IMR-90 (cell line): ENCODE measurements around the gene NFIA. TPM values are rescaled to one million over a fixed set of nuclear protein-coding genes. Genes with fewer than 3 reads are reported as not detected.

ENCODE experiments used
- ATAC-seq: fragments of 200-7000 bp; cut with Tn5 transposase; 2 replicates; pipeline ENCODE4 v1.9.1; 2020; ENCODE audit warnings: low read depth, mild to moderate bottlenecking, moderate library complexity
- BruUV-seq: library from RNA; stranded (reverse); fragments of 400-500 nt; replicated peaks from 2 replicates; lab custom pipeline; 2021; lab: Mats Ljungman, UMichigan
- CTCF ChIA-PET: fragments of 300-600 bp; formaldehyde crosslinking; extraction: SDS; loops from one replicate; lab custom pipeline; 2021; ENCODE audit warnings: antibody characterized with exemption; lab: Yijun Ruan, JAX
- POLR2A ChIA-PET: fragments of 300-600 bp; sonication (Branson Sonifier 250); formaldehyde crosslinking; loops from one replicate; lab custom pipeline; 2022; ENCODE audit warnings: antibody characterized with exemption; ENCODE audit not compliant: unreplicated experiment; lab: Charles Lee
- DNase-seq: peaks from one replicate; pipeline ENCODE4 v3.0.0; 2013
- H2AFZ ChIP-seq: replicated peaks from 2 replicates; pipeline ENCODE3; 2013; ENCODE audit warnings: low read length, mild to moderate bottlenecking; ENCODE audit not compliant: poor library complexity
- H2AK5ac ChIP-seq: 2 replicates; pipeline ENCODE4 v1.6.1; 2013; ENCODE audit warnings: low read depth, low read length, inconsistent platforms
- H2AK9ac ChIP-seq: replicated peaks from 2 replicates; pipeline ENCODE3; 2013; ENCODE audit warnings: mild to moderate bottlenecking, low read depth, low read length, moderate library complexity; ENCODE audit not compliant: poor library complexity
- H2BK120ac ChIP-seq: 2 replicates; pipeline ENCODE4 v1.6.1; 2013; ENCODE audit warnings: low read depth, low read length, inconsistent platforms
- H2BK15ac ChIP-seq: 3 replicates; pipeline ENCODE4 v1.6.1; 2013; ENCODE audit warnings: low read depth, low read length, inconsistent platforms
- H2BK20ac ChIP-seq: 2 replicates; pipeline ENCODE4 v1.6.1; 2013; ENCODE audit warnings: low read depth, mild to moderate bottlenecking, inconsistent platforms, low read length, moderate library complexity
- H2BK5ac ChIP-seq: 2 replicates; pipeline ENCODE4 v1.6.1; 2013; ENCODE audit warnings: mild to moderate bottlenecking, low read depth, low read length, inconsistent platforms; ENCODE audit not compliant: poor library complexity, severe bottlenecking
- H3K14ac ChIP-seq: replicated peaks from 2 replicates; pipeline ENCODE4 v1.6.1; 2013; ENCODE audit warnings: low read depth, low read length, inconsistent platforms
- H3K18ac ChIP-seq: 2 replicates; pipeline ENCODE4 v1.6.1; 2013; ENCODE audit warnings: low read depth, low read length, control low read depth
- H3K23ac ChIP-seq: 2 replicates; pipeline ENCODE4 v1.6.1; 2013; ENCODE audit warnings: low read depth, low read length, inconsistent platforms
- H3K27ac ChIP-seq: 2 replicates; pipeline ENCODE4 v1.5.1; 2013; ENCODE audit warnings: mild to moderate bottlenecking, control low read depth, low read length; ENCODE audit not compliant: insufficient read depth
- H3K27me3 ChIP-seq: 2 replicates; pipeline ENCODE4 v1.6.1; 2013; ENCODE audit warnings: low read length; ENCODE audit not compliant: control insufficient read depth, insufficient read depth
- H3K36me3 ChIP-seq: 2 replicates; pipeline ENCODE4 v1.6.1; 2013; ENCODE audit warnings: low read length, mixed read lengths; ENCODE audit not compliant: control insufficient read depth, insufficient read depth
- H3K4ac ChIP-seq: 2 replicates; pipeline ENCODE4 v1.6.1; 2013; ENCODE audit warnings: low read depth, low read length, inconsistent platforms
- H3K4me1 ChIP-seq: 2 replicates; pipeline ENCODE4 v1.6.1; 2013; ENCODE audit warnings: low read length, mixed read lengths; ENCODE audit not compliant: control insufficient read depth, insufficient read depth
- H3K4me2 ChIP-seq: 2 replicates; pipeline ENCODE4 v1.6.1; 2013; ENCODE audit warnings: low read depth, mild to moderate bottlenecking, control low read depth, low read length, moderate library complexity
- H3K4me3 ChIP-seq: 2 replicates; pipeline ENCODE4 v1.5.1; 2013; ENCODE audit warnings: low read depth, mild to moderate bottlenecking, control low read depth, low read length, moderate library complexity; ENCODE audit not compliant: insufficient read depth
- H3K56ac ChIP-seq: 2 replicates; pipeline ENCODE4 v1.6.1; 2013; ENCODE audit warnings: low read length, inconsistent platforms; ENCODE audit not compliant: insufficient read depth; ENCODE audit errors: extremely low read depth
- H3K79me1 ChIP-seq, 2 experiments: 2 replicates each; pipeline ENCODE4 v1.6.1; 2013; ENCODE audit warnings: low read length in 2 of 2, inconsistent platforms in 1 of 2, low read depth in 1 of 2
- H3K9ac ChIP-seq: 2 replicates; pipeline ENCODE4 v1.6.1; 2013; ENCODE audit warnings: low read depth, low read length, control low read depth
- H3K9me1 ChIP-seq: 2 replicates; pipeline ENCODE4 v1.6.1; 2013; ENCODE audit warnings: low read length, inconsistent platforms; ENCODE audit not compliant: insufficient read depth
- H3K9me3 ChIP-seq: 2 replicates; pipeline ENCODE4 v1.6.1; 2013; ENCODE audit warnings: low read length; ENCODE audit not compliant: control insufficient read depth, insufficient read depth
- H4K20me1 ChIP-seq: 2 replicates; pipeline ENCODE4 v1.6.1; 2013; ENCODE audit warnings: low read length, inconsistent platforms; ENCODE audit not compliant: insufficient read depth
- H4K5ac ChIP-seq: 2 replicates; pipeline ENCODE4 v1.6.1; 2013; ENCODE audit warnings: mild to moderate bottlenecking, low read depth, low read length, control low read depth
- H4K8ac ChIP-seq, 2 experiments: 2 replicates each; pipeline ENCODE4 v1.6.1; 2013; ENCODE audit warnings: low read depth in 2 of 2, low read length in 2 of 2, control low read depth in 1 of 2, inconsistent platforms in 1 of 2
- H4K91ac ChIP-seq: 2 replicates; pipeline ENCODE4 v1.6.1; 2013; ENCODE audit warnings: low read depth, low read length, inconsistent platforms; ENCODE audit not compliant: insufficient read depth
- BHLHE40 ChIP-seq: fragments of 150-350 bp; IDR thresholded peaks from 2 replicates; pipeline ENCODE4 v1.6.1; 2016; ENCODE audit warnings: mild to moderate bottlenecking, low read depth, low read length
- CEBPB ChIP-seq: IDR thresholded peaks from 2 replicates; pipeline ENCODE4 v1.6.1; 2012; ENCODE audit warnings: low read depth, low read length, improper control_type of control experiment
- CHD1 ChIP-seq: IDR thresholded peaks from 2 replicates; pipeline ENCODE4 v1.6.1; 2012; ENCODE audit warnings: low read depth, low read length, improper control_type of control experiment
- FOS ChIP-seq: fragments of 150-350 bp; IDR thresholded peaks from 2 replicates; pipeline ENCODE4 v1.6.1; 2016; ENCODE audit warnings: low read depth, low read length
- MAFK ChIP-seq: IDR thresholded peaks from 2 replicates; pipeline ENCODE4 v1.6.1; 2012; ENCODE audit warnings: low read depth, low read length, improper control_type of control experiment
- MAZ ChIP-seq: IDR thresholded peaks from 2 replicates; pipeline ENCODE4 v1.6.1; 2012; ENCODE audit warnings: low read depth, mild to moderate bottlenecking, low read length, improper control_type of control experiment, moderate library complexity, borderline replicate concordance
- MXI1 ChIP-seq: IDR thresholded peaks from 2 replicates; pipeline ENCODE4 v1.6.1; 2012; ENCODE audit warnings: low read depth, mild to moderate bottlenecking, low read length, moderate library complexity, borderline replicate concordance
- NFE2L2 ChIP-seq: fragments of 150-350 bp; IDR thresholded peaks from 2 replicates; pipeline ENCODE4 v1.6.1; 2016; ENCODE audit warnings: low read depth, mild to moderate bottlenecking, low read length
- POLR2A ChIP-seq: IDR thresholded peaks from 2 replicates; pipeline ENCODE4 v1.6.1; 2012; ENCODE audit warnings: mild to moderate bottlenecking, low read depth, low read length
- RAD21 ChIP-seq: IDR thresholded peaks from 2 replicates; pipeline ENCODE4 v1.6.1; 2012; ENCODE audit warnings: low read length, improper control_type of control experiment
- RCOR1 ChIP-seq: IDR thresholded peaks from 2 replicates; pipeline ENCODE4 v1.6.1; 2012; ENCODE audit warnings: mild to moderate bottlenecking, low read length, improper control_type of control experiment; ENCODE audit not compliant: insufficient replicate concordance
- RFX5 ChIP-seq: IDR thresholded peaks from 2 replicates; pipeline ENCODE4 v1.8.0; 2012; ENCODE audit warnings: low read depth, mild to moderate bottlenecking, low read length, moderate library complexity
- SMC3 ChIP-seq: fragments of 150-350 bp; IDR thresholded peaks from 2 replicates; pipeline ENCODE4 v1.6.1; 2016; ENCODE audit warnings: low read depth, mild to moderate bottlenecking, antibody characterized with exemption, low read length, moderate library complexity
- WGBS, 2 experiments: methylation state at CpG; one replicate each; pipeline versions ENCODE4 v1.1.5 to v1.1.7; 2013; ENCODE audit warnings: missing lambda C conversion rate in 2 of 2; ENCODE audit not compliant: insufficient read length in 1 of 2; ENCODE audit errors: extremely low coverage in 2 of 2; 5-methylcytosine and 5-hydroxymethylcytosine counted together
- dilution Hi-C: fragments of 300-500 bp; cut with HindIII; formaldehyde crosslinking; loops from one replicate; pipeline ENCODE4 v1.14.3; 2018; ENCODE audit warnings: low sequenced_read_pairs; ENCODE audit not compliant: unreplicated experiment
- in situ Hi-C: fragments of 300-500 bp; cut with MboI; formaldehyde crosslinking; loops from 3 replicates; pipeline ENCODE4 v1.14.3; 2019; ENCODE audit warnings: low sequenced_read_pairs, inconsistent platforms, mixed read lengths
- intact Hi-C: fragments of 100-400 bp; cut with micrococcal nuclease; formaldehyde crosslinking; loops from 2 replicates; pipeline ENCODE4 v1.10.0; 2022
- polyA plus RNA-seq, 3 experiments: library from polyadenylated mRNA; depleted of rRNA; stranded (reverse); fragments of >200 nt; gene quantifications; 2 replicates each; pipeline ENCODE4 v1.2.3, GENCODE V29; 2012; ENCODE audit warnings: low replicate concordance in 1 of 3
- total RNA-seq: library from RNA; depleted of rRNA; stranded (reverse); fragments of >200 nt; gene quantifications from 2 replicates; pipeline ENCODE4 v1.2.3, GENCODE V29; 2012
- TF ChIP-seq, protein P1 (sequence below): fragments of 150-350 bp; IDR thresholded peaks from 2 replicates; pipeline ENCODE4 v1.6.1; 2016; ENCODE audit warnings: low read depth, mild to moderate bottlenecking, low read length, moderate library complexity, borderline replicate concordance
- TF ChIP-seq, protein P2 (sequence below): conservative IDR thresholded peaks from 2 replicates; pipeline ENCODE4 v1.5.1; 2012; ENCODE audit warnings: mild to moderate bottlenecking, low read depth, low read length, improper control_type of control experiment
- TF ChIP-seq, protein P3 (sequence below): fragments of 150-350 bp; IDR thresholded peaks from 2 replicates; pipeline ENCODE4 v1.6.1; 2017; ENCODE audit warnings: mild to moderate bottlenecking, antibody characterized with exemption, low read length, low read depth

Gene NFIA
- total and polyA plus RNA-seq, 2 of the 4 experiments (the other 2 are of a cell fraction): 1.6 to 2.2 TPM

DNA sequence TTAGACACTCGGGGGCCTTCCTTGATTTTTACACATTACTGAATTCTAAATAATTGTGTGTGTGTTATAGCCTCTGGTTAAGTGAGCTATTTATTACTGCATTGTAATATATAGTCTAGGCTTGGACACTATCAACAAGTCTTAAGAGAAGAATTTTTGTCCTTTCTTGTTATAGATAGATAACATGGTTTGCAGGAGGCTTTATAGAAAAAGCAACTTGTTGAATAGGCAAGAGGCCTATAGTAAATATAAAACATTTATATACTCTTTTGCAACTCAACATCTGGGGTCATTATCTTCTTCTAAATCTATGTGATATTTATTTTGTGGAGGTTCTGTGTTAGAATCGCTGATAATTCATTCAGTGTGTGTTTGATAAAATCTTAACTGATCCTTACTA lies 293.8 kb downstream of the NFIA start:
- Histone ChIP-seq H2BK15ac (no peak overlapping the region), H3K9me1 (no peaks in the 10 kb centered on the region), H2BK20ac (no peak overlapping the region), H3K27ac (no peak overlapping the region), H4K5ac (no peak overlapping the region), H2BK120ac (no peak overlapping the region), H3K4me2 (no peak overlapping the region), H3K27me3 (no peaks in the 10 kb centered on the region; the same call in 1 of the 2 replicates), H3K79me1 (no peaks in the 10 kb centered on the region), H3K4me3 (no peak overlapping the region), H3K36me3 (no peaks in the 10 kb centered on the region), H3K18ac (no peak overlapping the region), H2AK5ac (no peak overlapping the region), H4K91ac (no peak overlapping the region), H3K9me3 (no peaks in the 10 kb centered on the region), H3K56ac (no peak overlapping the region), H2BK5ac (no peak overlapping the region), H2AFZ (no peak overlapping the region), H3K14ac (no peak overlapping the region), H3K9ac (no peak overlapping the region), H4K20me1 (no peaks in the 10 kb centered on the region), H2AK9ac (no peak overlapping the region), H3K4me1 (no peaks in the 10 kb centered on the region), H4K8ac (no peak overlapping the region), H3K23ac (no peak overlapping the region), H3K4ac (no peak overlapping the region)
- ChIA-PET CTCF (no interaction called here), POLR2A (no interaction called here)
- DNase-seq: no peak
- in situ Hi-C loops: no loop called here
- no peak for TF ChIP-seq MAFK
- TF ChIP-seq, protein P1, sequence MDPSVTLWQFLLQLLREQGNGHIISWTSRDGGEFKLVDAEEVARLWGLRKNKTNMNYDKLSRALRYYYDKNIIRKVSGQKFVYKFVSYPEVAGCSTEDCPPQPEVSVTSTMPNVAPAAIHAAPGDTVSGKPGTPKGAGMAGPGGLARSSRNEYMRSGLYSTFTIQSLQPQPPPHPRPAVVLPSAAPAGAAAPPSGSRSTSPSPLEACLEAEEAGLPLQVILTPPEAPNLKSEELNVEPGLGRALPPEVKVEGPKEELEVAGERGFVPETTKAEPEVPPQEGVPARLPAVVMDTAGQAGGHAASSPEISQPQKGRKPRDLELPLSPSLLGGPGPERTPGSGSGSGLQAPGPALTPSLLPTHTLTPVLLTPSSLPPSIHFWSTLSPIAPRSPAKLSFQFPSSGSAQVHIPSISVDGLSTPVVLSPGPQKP: no peak
- no peak for TF ChIP-seq CHD1
- TF ChIP-seq MAZ: no peak
- TF ChIP-seq POLR2A: no peak
- no peak for TF ChIP-seq FOS
- TF ChIP-seq RCOR1: no peak
- no peak for TF ChIP-seq BHLHE40
- TF ChIP-seq, protein P2, sequence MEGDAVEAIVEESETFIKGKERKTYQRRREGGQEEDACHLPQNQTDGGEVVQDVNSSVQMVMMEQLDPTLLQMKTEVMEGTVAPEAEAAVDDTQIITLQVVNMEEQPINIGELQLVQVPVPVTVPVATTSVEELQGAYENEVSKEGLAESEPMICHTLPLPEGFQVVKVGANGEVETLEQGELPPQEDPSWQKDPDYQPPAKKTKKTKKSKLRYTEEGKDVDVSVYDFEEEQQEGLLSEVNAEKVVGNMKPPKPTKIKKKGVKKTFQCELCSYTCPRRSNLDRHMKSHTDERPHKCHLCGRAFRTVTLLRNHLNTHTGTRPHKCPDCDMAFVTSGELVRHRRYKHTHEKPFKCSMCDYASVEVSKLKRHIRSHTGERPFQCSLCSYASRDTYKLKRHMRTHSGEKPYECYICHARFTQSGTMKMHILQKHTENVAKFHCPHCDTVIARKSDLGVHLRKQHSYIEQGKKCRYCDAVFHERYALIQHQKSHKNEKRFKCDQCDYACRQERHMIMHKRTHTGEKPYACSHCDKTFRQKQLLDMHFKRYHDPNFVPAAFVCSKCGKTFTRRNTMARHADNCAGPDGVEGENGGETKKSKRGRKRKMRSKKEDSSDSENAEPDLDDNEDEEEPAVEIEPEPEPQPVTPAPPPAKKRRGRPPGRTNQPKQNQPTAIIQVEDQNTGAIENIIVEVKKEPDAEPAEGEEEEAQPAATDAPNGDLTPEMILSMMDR: no peak
- no peak for TF ChIP-seq RFX5
- no peak for TF ChIP-seq RAD21
- no peak for TF ChIP-seq NFE2L2
- no peak for TF ChIP-seq SMC3
- no peak for TF ChIP-seq CEBPB
- TF ChIP-seq, protein P3, sequence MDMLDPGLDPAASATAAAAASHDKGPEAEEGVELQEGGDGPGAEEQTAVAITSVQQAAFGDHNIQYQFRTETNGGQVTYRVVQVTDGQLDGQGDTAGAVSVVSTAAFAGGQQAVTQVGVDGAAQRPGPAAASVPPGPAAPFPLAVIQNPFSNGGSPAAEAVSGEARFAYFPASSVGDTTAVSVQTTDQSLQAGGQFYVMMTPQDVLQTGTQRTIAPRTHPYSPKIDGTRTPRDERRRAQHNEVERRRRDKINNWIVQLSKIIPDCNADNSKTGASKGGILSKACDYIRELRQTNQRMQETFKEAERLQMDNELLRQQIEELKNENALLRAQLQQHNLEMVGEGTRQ: no peak
- TF ChIP-seq MXI1: no peak
- dilution Hi-C loops: no loop called here
- no TSS peak for BruUV-seq
- intact Hi-C loops: no loop called here
- whole genome bisulfite sequencing, 2 experiments: no CpG with 5 or more reads among the region's 2 CpGs
- no peak for ATAC-seq
